Vagina (tissue), 2 donors: ENCODE measurements around the gene SP140L.

Experiments
- CTCF ChIP-seq, 3 experiments: fragments of 450-650 bp in 2 of 3; fragments of 200-600 bp in 1 of 3; sonication (generic) in 1 of 3; IDR thresholded peaks; one replicate each; pipeline ENCODE4 v1.5.1; 2017 to 2019; ENCODE audit warnings: antibody characterized with exemption in 3 of 3, mild to moderate bottlenecking in 2 of 3, moderate library complexity in 2 of 3
- POLR2A ChIP-seq, 2 donors: fragments of 450-650 bp; IDR thresholded peaks; one replicate each; pipeline ENCODE4 v1.6.1; 2017; ENCODE audit warnings: antibody characterized with exemption in 2 of 2, mild to moderate bottlenecking in 2 of 2, moderate library complexity in 2 of 2

- no peak for TF ChIP-seq CTCF (IDR thresholded peaks at IDR 0.05)
- TF ChIP-seq POLR2A (IDR thresholded peaks at IDR 0.05) = no peak
Measured at GRCh38 chr2:230410861-230411569, 84.0 kb downstream of the SP140L start.
